HEK293 (cell line): ENCODE results near the gene WSCD2.

Experiments
- CTCF ChIA-PET: fragments of 350-600 bp; formaldehyde crosslinking; extraction: SDS; loops from one replicate; lab custom pipeline; 2021; ENCODE audit warnings: antibody characterized with exemption; lab: Yijun Ruan, JAX
- POLR2A ChIA-PET: fragments of 300-600 bp; formaldehyde crosslinking; extraction: SDS; loops from one replicate; lab custom pipeline; 2020; ENCODE audit warnings: antibody characterized with exemption, inconsistent platforms; lab: Yijun Ruan, JAX
- H3K27ac ChIP-seq: fragments of 200-500 bp; sonication (Bioruptor generic); 2 replicates; pipeline ENCODE4 v1.5.1; 2014; ENCODE audit warnings: low read depth, low read length, control low read depth, inconsistent platforms; ENCODE audit errors: extremely low read depth
- H3K36me3 ChIP-seq, 2 experiments: fragments of 200-500 bp in 1 of 2; sonication (Bioruptor generic) in 1 of 2; 1 replicate in 1 of 2; 2 replicates in 1 of 2; pipeline ENCODE4 v1.5.1; 2014 to 2017; ENCODE audit warnings: inconsistent platforms in 2 of 2, low read length in 2 of 2; ENCODE audit not compliant: control insufficient read depth in 2 of 2, insufficient read depth in 1 of 2
- H3K4me1 ChIP-seq: fragments of 200-500 bp; sonication (Bioruptor generic); 2 replicates; pipeline ENCODE4 v1.5.1; 2014; ENCODE audit warnings: mild to moderate bottlenecking, low read length, inconsistent platforms; ENCODE audit not compliant: control insufficient read depth, insufficient read depth
- H3K4me3 ChIP-seq: 2 replicates; pipeline ENCODE4 v1.5.1; 2011; ENCODE audit warnings: low read depth, mild to moderate bottlenecking, control low read depth, low read length, moderate library complexity
- H3K9me3 ChIP-seq: fragments of 200-500 bp; sonication (Bioruptor generic); 2 replicates; pipeline ENCODE4 v1.5.1; 2014; ENCODE audit warnings: low read depth, low read length, inconsistent platforms; ENCODE audit not compliant: control insufficient read depth, insufficient read depth
- REPIN1 ChIP-seq: fragments of 450-650 bp; formaldehyde crosslinking; IDR thresholded peaks from 2 replicates; pipeline ENCODE4 v1.5.1; 2017; ENCODE audit warnings: missing biosample characterization, missing genetic modification characterization, low read depth
- TCF7L2 ChIP-seq: IDR thresholded peaks from 2 replicates; pipeline ENCODE4 v1.6.1; 2011; ENCODE audit warnings: low read depth, mild to moderate bottlenecking, inconsistent platforms, low read length, moderate library complexity, borderline replicate concordance
- TRIM28 ChIP-seq: IDR thresholded peaks from 2 replicates; pipeline ENCODE4 v1.6.1; 2011; ENCODE audit warnings: low read length, control low read depth, borderline replicate concordance
- ZBTB21 ChIP-seq: fragments of 450-650 bp; formaldehyde crosslinking; IDR thresholded peaks from 2 replicates; pipeline ENCODE4 v1.5.1; 2017; ENCODE audit warnings: missing biosample characterization, missing genetic modification characterization
- ZFHX2 ChIP-seq: fragments of 450-650 bp; formaldehyde crosslinking; conservative IDR thresholded peaks from 2 replicates; pipeline ENCODE4 v1.5.1; 2016; ENCODE audit warnings: missing biosample characterization, missing genetic modification characterization
- ZNF174 ChIP-seq: fragments of 450-650 bp; formaldehyde crosslinking; IDR thresholded peaks from 2 replicates; pipeline ENCODE4 v1.5.0; 2017; ENCODE audit warnings: missing biosample characterization, mild to moderate bottlenecking, missing genetic modification characterization
- ZNF175 ChIP-seq: fragments of 450-650 bp; formaldehyde crosslinking; IDR thresholded peaks from 2 replicates; pipeline ENCODE4 v1.5.1; 2016; ENCODE audit warnings: missing biosample characterization, missing genetic modification characterization
- ZNF24 ChIP-seq: fragments of 450-650 bp; formaldehyde crosslinking; IDR thresholded peaks from 2 replicates; pipeline ENCODE4 v1.5.1; 2016; ENCODE audit warnings: missing biosample characterization, missing genetic modification characterization
- ZNF248 ChIP-seq: fragments of 450-650 bp; formaldehyde crosslinking; IDR thresholded peaks from 2 replicates; pipeline ENCODE4 v1.5.1; 2017; ENCODE audit warnings: missing biosample characterization, missing genetic modification characterization
- ZNF280D ChIP-seq: fragments of 450-650 bp; formaldehyde crosslinking; IDR thresholded peaks from 2 replicates; pipeline ENCODE4 v1.5.1; 2016; ENCODE audit warnings: missing biosample characterization, missing genetic modification characterization
- ZNF311 ChIP-seq: fragments of 450-650 bp; formaldehyde crosslinking; IDR thresholded peaks from 2 replicates; pipeline ENCODE4 v1.5.1; 2017; ENCODE audit warnings: missing biosample characterization, missing genetic modification characterization, borderline replicate concordance
- ZNF324 ChIP-seq: fragments of 450-650 bp; formaldehyde crosslinking; IDR thresholded peaks from 2 replicates; pipeline ENCODE4 v1.5.1; 2016; ENCODE audit warnings: missing biosample characterization, missing genetic modification characterization
- ZNF394 ChIP-seq: fragments of 450-650 bp; formaldehyde crosslinking; IDR thresholded peaks from 2 replicates; pipeline ENCODE4 v1.5.1; 2016; ENCODE audit warnings: missing biosample characterization, missing genetic modification characterization, mild to moderate bottlenecking, moderate library complexity, borderline replicate concordance
- ZNF501 ChIP-seq: fragments of 450-650 bp; formaldehyde crosslinking; IDR thresholded peaks from 2 replicates; pipeline ENCODE4 v1.5.1; 2016; ENCODE audit warnings: missing biosample characterization, missing genetic modification characterization
- ZNF529 ChIP-seq: fragments of 450-650 bp; formaldehyde crosslinking; IDR thresholded peaks from 2 replicates; pipeline ENCODE4 v1.5.1; 2017; ENCODE audit warnings: missing genetic modification characterization, missing biosample characterization; ENCODE audit not compliant: insufficient replicate concordance
- ZNF645 ChIP-seq: fragments of 450-650 bp; formaldehyde crosslinking; IDR thresholded peaks from 2 replicates; pipeline ENCODE4; 2016; ENCODE audit warnings: missing biosample characterization, missing genetic modification characterization
- ZNF791 ChIP-seq: fragments of 450-650 bp; formaldehyde crosslinking; IDR thresholded peaks from 2 replicates; pipeline ENCODE4 v1.5.1; 2016; ENCODE audit warnings: missing biosample characterization, missing genetic modification characterization

The WSCD2 gene

GRCh38 chr12:108151533-108152169 lies 22.6 kb downstream of the WSCD2 start:
- TF ChIP-seq ZNF394 (tag by site-specific recombination) (no peak), REPIN1 (no peak)
- Histone ChIP-seq H3K27ac (no peak overlapping the region), H3K4me1 (no peaks in the 10 kb centered on the region), H3K4me3 (no peak overlapping the region), H3K36me3 (no peaks in the 10 kb centered on the region), H3K9me3 (no peaks in the 10 kb centered on the region)
- ChIA-PET CTCF (no interaction called here), POLR2A (no interaction called here)

- Histone ChIP-seq H3K27ac (no peak overlapping the region), H3K4me3 (no peak overlapping the region), H3K36me3 (no peaks in the 10 kb centered on the region), H3K9me3 (no peaks in the 10 kb centered on the region), H3K4me1 (no peaks in the 10 kb centered on the region)
- TF ChIP-seq ZNF248 (tag by site-specific recombination) (no peak), ZNF311 (tag by site-specific recombination) (no peak), ZNF529 (tag by site-specific recombination) (no peak)
- POLR2A ChIA-PET, result no interaction called here
- CTCF ChIA-PET, result no interaction called here
Measured at GRCh38 chr12:108152170-108152538, 23.1 kb downstream of the WSCD2 start.

- no peak overlapping the region for H3K4me3 ChIP-seq
- H3K36me3 ChIP-seq, result no peaks in the 10 kb centered on the region
- H3K4me1 ChIP-seq, result no peaks in the 10 kb centered on the region
- no peak for TF ChIP-seq ZBTB21 (tag by site-specific recombination)
- no peak for TF ChIP-seq ZNF501 (tag by site-specific recombination)
- no peak for TF ChIP-seq TRIM28
- no peak for TF ChIP-seq ZNF324 (tag by site-specific recombination)
- no peak for TF ChIP-seq TCF7L2
- no peak for TF ChIP-seq ZNF24 (tag by site-specific recombination)
- TF ChIP-seq ZNF280D (tag by site-specific recombination), result no peak
- no peak for TF ChIP-seq ZNF791 (tag by site-specific recombination)
- TF ChIP-seq ZFHX2, result no peak
- no peak for TF ChIP-seq ZNF175
- TF ChIP-seq ZNF174 (tag by site-specific recombination), result no peak
- no peak for TF ChIP-seq ZNF645 (tag by site-specific recombination)
- no peak overlapping the region for H3K27ac ChIP-seq
- H3K9me3 ChIP-seq, result no peaks in the 10 kb centered on the region
- ChIA-PET CTCF (no interaction called here), POLR2A (no interaction called here)
Measured at GRCh38 chr12:108156717-108157116, 27.6 kb downstream of the WSCD2 start.
